Fibroblast of the aortic adventitia (primary cell): ENCODE measurements around the gene AGBL4. TPM values are rescaled to one million over a fixed set of nuclear protein-coding genes. Genes with fewer than 3 reads are reported as not detected.

Experiments used
- DNase-seq: peaks from one replicate; pipeline ENCODE4 v3.0.0-alpha.2; 2010; ENCODE audit warnings: low read depth
- H3K4me3 ChIP-seq: 2 replicates; pipeline ENCODE4 v1.5.1; 2011; ENCODE audit warnings: low read depth, mild to moderate bottlenecking, control low read depth, low read length, moderate library complexity
- CTCF ChIP-seq: IDR thresholded peaks from 2 replicates; pipeline ENCODE4 v1.5.1; 2011; ENCODE audit warnings: mild to moderate bottlenecking, low read length, control low read depth, inconsistent platforms; ENCODE audit not compliant: insufficient read depth
- total RNA-seq: library from RNA; depleted of rRNA; stranded (reverse); fragments of >200 nt; gene quantifications from 2 replicates; pipeline ENCODE4 v1.2.3, GENCODE V29; 2012; ENCODE audit warnings: low replicate concordance

The AGBL4 gene
- total RNA-seq, 1 donor: not detected

GRCh38 chr1:48875552-48876329 is 1148.0 kb downstream of the AGBL4 start:
- H3K4me3 ChIP-seq: no peak overlapping the region
- TF ChIP-seq CTCF: peak; percentile 38
- DNase-seq: no peak

GRCh38 chr1:48873944-48874343 is 1149.8 kb downstream of the AGBL4 start:
- H3K4me3 ChIP-seq: no peak overlapping the region
- no peak for TF ChIP-seq CTCF
- no peak for DNase-seq

DNA sequence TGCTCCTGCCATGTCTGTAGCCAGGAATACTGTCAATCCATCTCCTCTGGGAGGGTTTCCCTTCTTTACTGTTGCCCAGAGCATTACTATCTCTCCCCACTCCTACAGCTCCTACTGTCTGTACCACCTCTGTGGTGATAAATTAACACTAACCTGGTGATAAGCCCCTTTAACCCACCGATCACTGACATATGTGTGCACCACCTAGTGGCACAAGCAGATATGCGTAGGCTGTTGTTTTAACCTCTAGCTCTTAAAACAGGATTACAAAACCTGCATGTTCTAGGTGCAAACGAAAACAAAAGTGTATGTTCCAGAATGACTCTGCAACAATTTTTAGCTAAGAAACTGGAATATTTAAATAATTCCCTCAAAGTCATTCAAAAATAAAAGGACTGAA is 1153.2 kb downstream of the AGBL4 start:
- DNase-seq: peak; percentile 21
- no peak overlapping the region for H3K4me3 ChIP-seq
- TF ChIP-seq CTCF: peak; percentile 50

DNA sequence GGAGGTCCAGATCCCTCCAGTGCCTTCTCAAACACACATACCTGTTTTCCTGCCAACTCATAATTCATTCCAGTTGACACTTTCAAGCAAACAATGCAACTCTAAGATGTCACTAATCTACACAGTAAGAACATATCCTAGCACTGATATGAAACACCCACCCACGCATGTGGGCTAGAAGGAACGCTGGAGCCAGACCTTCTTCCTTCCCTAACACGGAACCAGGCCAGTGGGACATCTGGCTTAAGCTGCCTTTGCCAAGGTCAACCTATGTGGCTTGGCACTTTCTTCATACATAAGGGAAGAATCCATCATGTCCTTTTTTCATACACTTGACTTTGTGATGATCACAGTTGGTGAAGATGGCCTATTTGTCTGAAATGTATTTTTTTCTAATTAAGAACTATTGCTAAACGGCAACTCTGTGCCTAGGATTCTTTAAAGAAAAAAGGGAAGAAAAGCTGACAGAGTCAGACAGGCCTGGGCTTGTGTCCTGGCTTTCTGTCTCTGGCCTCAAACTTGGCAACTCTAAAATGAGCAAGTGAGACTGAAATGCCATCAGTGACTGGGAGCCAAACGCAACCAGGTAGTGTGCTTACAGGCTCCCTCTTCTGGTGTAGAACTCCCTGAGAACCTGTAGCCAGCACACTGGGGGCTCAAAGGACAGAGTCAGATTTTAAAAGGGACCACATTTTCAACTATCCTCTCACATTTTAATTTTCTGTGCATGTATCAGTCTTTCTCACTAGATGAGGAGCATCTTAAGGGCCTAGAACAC is 1154.4 kb downstream of the AGBL4 start:
- DNase-seq: peak; percentile 83
- TF ChIP-seq CTCF: no peak
- no peak overlapping the region for H3K4me3 ChIP-seq

DNA sequence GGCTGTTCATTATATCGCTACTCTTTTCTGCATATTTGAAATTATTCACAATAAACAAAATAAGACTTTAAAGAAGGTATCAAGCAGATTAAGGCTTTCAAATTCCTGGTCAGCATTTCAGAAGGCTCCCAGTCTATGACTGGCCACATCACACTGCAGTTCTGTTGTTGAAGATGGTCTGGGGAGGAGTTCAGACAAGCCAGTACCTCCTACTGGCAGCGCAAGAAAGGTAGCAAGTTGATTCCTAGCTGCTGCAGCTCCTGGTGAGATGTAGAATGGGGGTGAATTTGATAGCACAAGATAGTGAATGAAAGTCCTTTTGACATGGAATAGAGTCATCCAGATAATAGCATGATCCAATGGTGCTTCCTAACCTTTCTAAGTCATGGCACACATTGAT is 1158.8 kb downstream of the AGBL4 start:
- no peak for TF ChIP-seq CTCF
- no peak for DNase-seq
- H3K4me3 ChIP-seq: no peak overlapping the region

- H3K4me3 ChIP-seq: no peak overlapping the region
- DNase-seq: peak; percentile 83
- no peak for TF ChIP-seq CTCF
These were observed 1164.3 kb downstream of the AGBL4 start for GRCh38 chr1:48859456-48859855.
